Endothelial cell of umbilical vein (primary cell): Measurements from ENCODE around the gene KIF26A. TPM values are rescaled to one million over a fixed set of nuclear protein-coding genes. Genes with fewer than 3 reads are reported as not detected.

Source experiments
- BruUV-seq: library from RNA; stranded (reverse); fragments of 400-500 nt; replicated peaks from 2 replicates; lab custom pipeline; 2021; lab: Mats Ljungman, UMichigan
- CTCF ChIA-PET: fragments of 300-600, 350-600 bp; sonication (Branson Sonifier 250); formaldehyde crosslinking; loops from one replicate; lab custom pipeline; 2021; ENCODE audit warnings: antibody characterized with exemption, inconsistent platforms; lab: Charles Lee
- POLR2A ChIA-PET: fragments of 300-600, 350-600 bp; sonication (Branson Sonifier 250); formaldehyde crosslinking; loops from one replicate; lab custom pipeline; 2021; ENCODE audit warnings: antibody characterized with exemption, inconsistent platforms; lab: Charles Lee
- DNase-seq: peaks from one replicate; pipeline ENCODE4 v3.0.0-alpha.2; 2011; ENCODE audit warnings: low read depth, low spot score
- FAIRE-seq: peaks from 2 replicates; lab custom pipeline; 2011; peaks lifted over from hg19 to GRCh38; lab: Jason Lieb, UNC
- H2AFZ ChIP-seq: 2 replicates; pipeline ENCODE4 v1.6.0; 2012; ENCODE audit warnings: low read depth, low read length, control low read depth, inconsistent platforms
- H3K27ac ChIP-seq: 2 replicates; pipeline ENCODE4 v1.5.1; 2011; ENCODE audit warnings: low read depth, mild to moderate bottlenecking, control low read depth, low read length, moderate library complexity; ENCODE audit not compliant: insufficient read depth
- H3K27me3 ChIP-seq, 2 experiments: 2 replicates each; pipeline versions ENCODE4 v1.6.0 to v1.6.1; 2011; ENCODE audit warnings: low read length in 2 of 2, mixed read lengths in 1 of 2; ENCODE audit not compliant: control insufficient read depth in 2 of 2, insufficient read depth in 2 of 2
- H3K36me3 ChIP-seq, 2 experiments: 2 replicates in 1 of 2; 3 replicates in 1 of 2; pipeline ENCODE4 v1.5.1; 2011; ENCODE audit warnings: low read length in 2 of 2, mild to moderate bottlenecking in 1 of 2, moderate library complexity in 1 of 2; ENCODE audit not compliant: control insufficient read depth in 2 of 2, insufficient read depth in 2 of 2; ENCODE audit errors: extremely low read depth in 1 of 2
- H3K4me1 ChIP-seq: 3 replicates; pipeline ENCODE4 v1.5.1; 2011; ENCODE audit warnings: mild to moderate bottlenecking, low read length; ENCODE audit not compliant: control insufficient read depth, insufficient read depth; ENCODE audit errors: extremely low read depth
- H3K4me2 ChIP-seq: 2 replicates; pipeline ENCODE4 v1.6.1; 2011; ENCODE audit warnings: low read length, control low read depth, mixed read lengths; ENCODE audit not compliant: insufficient read depth
- H3K4me3 ChIP-seq, 3 experiments: fragments of 200-600 bp in 1 of 3; sonication (generic), shearing (Covaris generic) in 1 of 3; replicated peaks in 1 of 3; 2 replicates each; pipeline ENCODE4 v1.5.1; 2011 to 2016; ENCODE audit warnings: control low read depth in 3 of 3, low read length in 3 of 3, mild to moderate bottlenecking in 2 of 3, inconsistent platforms in 1 of 3, low read depth in 1 of 3, moderate library complexity in 1 of 3; ENCODE audit not compliant: insufficient read depth in 1 of 3
- H3K79me2 ChIP-seq: 2 replicates; pipeline ENCODE4 v1.6.0; 2012; ENCODE audit warnings: low read length, inconsistent platforms; ENCODE audit not compliant: control insufficient read depth, insufficient read depth
- H3K9ac ChIP-seq: replicated peaks from 2 replicates; pipeline ENCODE3; 2011; ENCODE audit warnings: low read length, control low read depth; ENCODE audit not compliant: insufficient read depth; ENCODE audit errors: extremely low read depth
- H3K9me1 ChIP-seq: replicated peaks from 3 replicates; pipeline ENCODE4 v1.6.0; 2011; ENCODE audit warnings: mild to moderate bottlenecking, low read length; ENCODE audit not compliant: control insufficient read depth, insufficient read depth; ENCODE audit errors: extremely low read depth
- H3K9me3 ChIP-seq: replicated peaks from 2 replicates; pipeline ENCODE4 v1.5.1; 2012; ENCODE audit warnings: low read length, inconsistent platforms; ENCODE audit not compliant: control insufficient read depth, insufficient read depth
- H4K20me1 ChIP-seq: replicated peaks from 2 replicates; pipeline ENCODE3; 2011; ENCODE audit warnings: mild to moderate bottlenecking, low read length; ENCODE audit not compliant: control insufficient read depth, insufficient read depth; ENCODE audit errors: extremely low read depth
- EZH2 ChIP-seq: IDR thresholded peaks from 2 replicates; pipeline ENCODE4 v1.6.1; 2012; ENCODE audit warnings: borderline replicate concordance, low read depth, mild to moderate bottlenecking, moderate library complexity, low read length, inconsistent platforms; ENCODE audit not compliant: severe bottlenecking
- GATA2 ChIP-seq: IDR thresholded peaks from 2 replicates; pipeline ENCODE4 v1.7.0; 2011; ENCODE audit warnings: low read depth, mild to moderate bottlenecking, moderate library complexity, mixed read lengths, low read length; ENCODE audit not compliant: insufficient read length, insufficient read depth
- MYC ChIP-seq: IDR thresholded peaks from one replicate; pipeline ENCODE4 v1.6.1; 2011; ENCODE audit warnings: mild to moderate bottlenecking, low read depth, low read length
- POLR2AphosphoS5 ChIP-seq: IDR thresholded peaks from 2 replicates; pipeline ENCODE4 v1.6.1; 2012; ENCODE audit warnings: low read depth, mild to moderate bottlenecking, control low read depth, low read length, moderate library complexity; ENCODE audit not compliant: insufficient read depth
- dilution Hi-C: fragments of 300-500 bp; cut with MboI; formaldehyde crosslinking; loops from one replicate; pipeline ENCODE4 v1.15.0; 2019; ENCODE audit warnings: low sequenced_read_pairs; ENCODE audit not compliant: extremely low pct_ligation_motif_present
- intact Hi-C: fragments of 100-400 bp; cut with micrococcal nuclease; formaldehyde crosslinking; loops from one replicate; pipeline ENCODE4 v1.10.0; 2022
- polyA plus RNA-seq, 4 experiments: library from polyadenylated mRNA; depleted of rRNA in 3 of 4; stranded (reverse) in 3 of 4; unstranded in 1 of 4; fragments of >200 nt; gene quantifications; 2 replicates each; pipeline versions ENCODE4 v1.2.1 to v1.2.3, GENCODE V29; 2011 to 2012; ENCODE audit warnings: missing spikeins in 1 of 4
- total RNA-seq: library from RNA; stranded (reverse); gene quantifications from 2 replicates; pipeline ENCODE4 v1.2.3, GENCODE V29; 2021
- TF ChIP-seq, protein P1 (sequence below), 2 donors: IDR thresholded peaks; 1 replicate in 1 of 2; 2 replicates in 1 of 2; pipeline ENCODE4 v1.5.1; 2011; ENCODE audit warnings: low read length in 2 of 2, mild to moderate bottlenecking in 2 of 2, moderate library complexity in 2 of 2, control low read depth in 1 of 2, inconsistent platforms in 1 of 2, low read depth in 1 of 2; ENCODE audit not compliant: insufficient read depth in 1 of 2; ENCODE audit errors: extremely low read depth in 1 of 2

KIF26A gene
- total and polyA plus RNA-seq, 2 donors (not counting 3 experiments of a cell fraction or from before 2014, with no cell fraction given): 3.6 to 10.7 TPM

DNA sequence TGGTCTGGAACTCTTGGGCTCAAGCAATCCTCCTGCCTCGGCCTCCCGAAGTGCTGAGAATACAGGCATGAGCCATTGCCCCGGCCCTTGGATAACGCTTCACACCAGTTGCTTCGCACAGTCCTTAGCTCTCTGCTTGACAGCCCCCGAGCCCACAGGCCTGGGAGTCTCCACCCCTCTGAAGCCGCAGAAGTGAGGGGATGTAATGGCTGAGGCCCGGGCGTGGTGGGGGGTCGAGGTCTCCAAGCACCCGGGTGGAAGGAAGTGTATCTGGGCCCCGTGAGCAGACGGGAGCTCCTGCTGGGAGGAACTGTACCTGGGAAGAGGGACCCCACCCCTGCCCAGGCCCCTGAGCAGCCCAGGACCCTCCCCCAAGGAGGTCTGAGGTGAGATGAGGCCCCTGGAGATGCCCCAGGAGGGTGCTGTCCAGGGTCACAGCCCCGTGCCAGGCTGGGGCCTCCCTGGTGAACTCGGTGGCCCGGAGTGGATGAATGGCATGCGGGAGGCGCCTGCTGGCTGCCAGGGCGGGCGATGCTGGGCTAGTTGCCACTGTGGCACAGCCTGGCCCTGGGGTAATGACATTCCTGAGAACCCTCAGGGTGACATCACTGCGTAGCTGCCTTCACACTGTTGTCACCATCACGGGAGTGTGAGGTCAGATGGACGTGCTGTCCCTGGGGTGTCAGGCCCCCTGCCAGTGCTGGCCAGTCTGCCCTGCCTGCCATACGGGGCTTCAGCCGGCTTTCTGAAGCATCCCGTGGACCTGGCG lies 48.9 kb downstream of the KIF26A start:
- H3K79me2 ChIP-seq: no peaks in the 10 kb centered on the region
- no peak overlapping the region for H3K4me2 ChIP-seq
- H2AFZ ChIP-seq: no peak overlapping the region
- H3K9me1 ChIP-seq: no peaks in the 10 kb centered on the region
- ChIA-PET POLR2A (no interaction called here), CTCF (interaction anchor here (1.3 to 2.4 kb wide), 3 partner anchors 38 to 377 kb away, joined by 4 to 9 read pairs (median 5); no protein-coding TSS in a partner anchor)
- H3K9me3 ChIP-seq: no peaks in the 10 kb centered on the region
- no peak overlapping the region for H3K27ac ChIP-seq
- no peaks in the 10 kb centered on the region for H3K36me3 ChIP-seq
- no peak for FAIRE-seq
- H3K4me1 ChIP-seq: peaks cover 11% of the 10 kb centered on the region
- H3K9ac ChIP-seq: no peak overlapping the region
- intact Hi-C loops: loop anchor here (5.0 to 10.0 kb wide), 2 partner anchors 35 to 247 kb away; no protein-coding TSS in a partner anchor
- TF ChIP-seq GATA2 (no peak), POLR2AphosphoS5 (no peak), MYC (no peak), EZH2 (no peak)
- TF ChIP-seq, protein P1, sequence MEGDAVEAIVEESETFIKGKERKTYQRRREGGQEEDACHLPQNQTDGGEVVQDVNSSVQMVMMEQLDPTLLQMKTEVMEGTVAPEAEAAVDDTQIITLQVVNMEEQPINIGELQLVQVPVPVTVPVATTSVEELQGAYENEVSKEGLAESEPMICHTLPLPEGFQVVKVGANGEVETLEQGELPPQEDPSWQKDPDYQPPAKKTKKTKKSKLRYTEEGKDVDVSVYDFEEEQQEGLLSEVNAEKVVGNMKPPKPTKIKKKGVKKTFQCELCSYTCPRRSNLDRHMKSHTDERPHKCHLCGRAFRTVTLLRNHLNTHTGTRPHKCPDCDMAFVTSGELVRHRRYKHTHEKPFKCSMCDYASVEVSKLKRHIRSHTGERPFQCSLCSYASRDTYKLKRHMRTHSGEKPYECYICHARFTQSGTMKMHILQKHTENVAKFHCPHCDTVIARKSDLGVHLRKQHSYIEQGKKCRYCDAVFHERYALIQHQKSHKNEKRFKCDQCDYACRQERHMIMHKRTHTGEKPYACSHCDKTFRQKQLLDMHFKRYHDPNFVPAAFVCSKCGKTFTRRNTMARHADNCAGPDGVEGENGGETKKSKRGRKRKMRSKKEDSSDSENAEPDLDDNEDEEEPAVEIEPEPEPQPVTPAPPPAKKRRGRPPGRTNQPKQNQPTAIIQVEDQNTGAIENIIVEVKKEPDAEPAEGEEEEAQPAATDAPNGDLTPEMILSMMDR (IDR thresholded peaks at IDR 0.05; ENCODE audit: extremely low read depth in 1 of 2, insufficient read depth in 1 of 2, low read depth in 1 of 2, low read length in 2 of 2): no peak
- BruUV-seq: no TSS peak
- no peaks in the 10 kb centered on the region for H4K20me1 ChIP-seq
- DNase-seq: no peak
- dilution Hi-C loops: no loop called here
- no peaks in the 10 kb centered on the region for H3K27me3 ChIP-seq
- H3K4me3 ChIP-seq: no peak overlapping the region
